Neural cell (in vitro differentiated cells): ENCODE measurements around the gene FFAR3.

Source experiments
- EP300 ChIP-seq: fragments of 450-650 bp; conservative IDR thresholded peaks from 2 replicates; pipeline ENCODE4 v1.6.1; 2014; ENCODE audit warnings: antibody characterized with exemption, mild to moderate bottlenecking, moderate library complexity; ENCODE audit not compliant: poor library complexity, severe bottlenecking
- EZH2 ChIP-seq: fragments of 200-600, 300-800 bp; shearing (Covaris generic), sonication (generic); IDR thresholded peaks from 2 replicates; pipeline ENCODE4 v1.6.1; 2014; ENCODE audit warnings: antibody characterized with exemption, low read length, borderline replicate concordance, mild to moderate bottlenecking; ENCODE audit not compliant: insufficient read depth, poor library complexity, severe bottlenecking
- MXI1 ChIP-seq: fragments of 450-650 bp; conservative IDR thresholded peaks from 2 replicates; pipeline ENCODE4 v1.6.1; 2014; ENCODE audit warnings: antibody characterized with exemption, mild to moderate bottlenecking; ENCODE audit not compliant: poor library complexity, severe bottlenecking
- POLR2AphosphoS5 ChIP-seq: IDR thresholded peaks from 2 replicates; pipeline ENCODE4 v1.6.1; 2012
- RAD21 ChIP-seq: fragments of 450-650 bp; conservative IDR thresholded peaks from 2 replicates; pipeline ENCODE4 v1.6.1; 2014; ENCODE audit warnings: antibody characterized with exemption, mild to moderate bottlenecking, moderate library complexity
- TAF1 ChIP-seq: IDR thresholded peaks from 2 replicates; pipeline ENCODE4 v1.6.1; 2012; ENCODE audit warnings: low read depth
- TF ChIP-seq, protein P1 (sequence below): fragments of 450-650 bp; IDR thresholded peaks from 2 replicates; pipeline ENCODE4 v1.5.1; 2014; ENCODE audit warnings: antibody characterized with exemption, mild to moderate bottlenecking, moderate library complexity; ENCODE audit not compliant: poor library complexity, severe bottlenecking

DNA sequence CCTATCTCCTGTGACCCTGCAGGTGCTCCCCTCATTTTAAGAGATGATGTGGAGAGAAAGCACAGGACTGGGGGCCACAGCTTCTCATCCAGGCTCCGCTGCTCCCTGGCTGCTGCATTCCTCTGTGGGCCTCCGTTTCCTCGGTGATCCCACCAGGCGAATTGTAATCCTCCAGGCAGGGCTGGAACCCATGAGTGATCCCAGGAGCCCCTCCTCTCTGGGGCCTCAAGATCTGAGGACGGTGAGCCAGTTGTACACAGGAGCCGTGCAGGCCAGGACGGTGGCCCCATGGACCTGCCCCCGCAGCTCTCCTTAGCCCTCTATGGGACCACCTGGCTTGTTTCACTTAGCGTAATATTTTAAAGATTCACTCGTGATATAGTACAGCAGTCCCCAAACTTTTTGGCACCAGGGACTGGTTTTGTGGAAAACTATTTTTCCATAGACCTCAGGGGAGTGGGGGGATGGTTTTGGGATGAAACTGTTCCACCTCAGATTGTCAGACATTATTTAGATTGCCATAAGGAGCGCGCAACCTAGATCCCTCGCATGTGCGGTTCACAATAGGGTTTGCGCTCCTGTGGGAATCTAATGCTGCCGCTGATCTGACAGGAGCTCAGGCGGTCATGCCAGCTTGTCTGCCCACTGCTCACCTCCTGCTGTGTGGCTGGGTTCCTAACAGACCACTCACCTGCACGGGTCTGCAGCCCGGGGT, 5.6 kb downstream of the FFAR3 start:
- TF ChIP-seq, protein P1, sequence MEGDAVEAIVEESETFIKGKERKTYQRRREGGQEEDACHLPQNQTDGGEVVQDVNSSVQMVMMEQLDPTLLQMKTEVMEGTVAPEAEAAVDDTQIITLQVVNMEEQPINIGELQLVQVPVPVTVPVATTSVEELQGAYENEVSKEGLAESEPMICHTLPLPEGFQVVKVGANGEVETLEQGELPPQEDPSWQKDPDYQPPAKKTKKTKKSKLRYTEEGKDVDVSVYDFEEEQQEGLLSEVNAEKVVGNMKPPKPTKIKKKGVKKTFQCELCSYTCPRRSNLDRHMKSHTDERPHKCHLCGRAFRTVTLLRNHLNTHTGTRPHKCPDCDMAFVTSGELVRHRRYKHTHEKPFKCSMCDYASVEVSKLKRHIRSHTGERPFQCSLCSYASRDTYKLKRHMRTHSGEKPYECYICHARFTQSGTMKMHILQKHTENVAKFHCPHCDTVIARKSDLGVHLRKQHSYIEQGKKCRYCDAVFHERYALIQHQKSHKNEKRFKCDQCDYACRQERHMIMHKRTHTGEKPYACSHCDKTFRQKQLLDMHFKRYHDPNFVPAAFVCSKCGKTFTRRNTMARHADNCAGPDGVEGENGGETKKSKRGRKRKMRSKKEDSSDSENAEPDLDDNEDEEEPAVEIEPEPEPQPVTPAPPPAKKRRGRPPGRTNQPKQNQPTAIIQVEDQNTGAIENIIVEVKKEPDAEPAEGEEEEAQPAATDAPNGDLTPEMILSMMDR = no peak
- no peak for TF ChIP-seq MXI1
- no peak for TF ChIP-seq POLR2AphosphoS5
- no peak for TF ChIP-seq EZH2
- no peak for TF ChIP-seq EP300
- no peak for TF ChIP-seq TAF1
- no peak for TF ChIP-seq RAD21
